Measurements from ENCODE around the gene NPR1.
"Not testable (repeated sequence)": the region's sequence is repeated elsewhere in the genome, so short reads cannot be mapped to it uniquely, and the experiment has no call there.

DNA sequence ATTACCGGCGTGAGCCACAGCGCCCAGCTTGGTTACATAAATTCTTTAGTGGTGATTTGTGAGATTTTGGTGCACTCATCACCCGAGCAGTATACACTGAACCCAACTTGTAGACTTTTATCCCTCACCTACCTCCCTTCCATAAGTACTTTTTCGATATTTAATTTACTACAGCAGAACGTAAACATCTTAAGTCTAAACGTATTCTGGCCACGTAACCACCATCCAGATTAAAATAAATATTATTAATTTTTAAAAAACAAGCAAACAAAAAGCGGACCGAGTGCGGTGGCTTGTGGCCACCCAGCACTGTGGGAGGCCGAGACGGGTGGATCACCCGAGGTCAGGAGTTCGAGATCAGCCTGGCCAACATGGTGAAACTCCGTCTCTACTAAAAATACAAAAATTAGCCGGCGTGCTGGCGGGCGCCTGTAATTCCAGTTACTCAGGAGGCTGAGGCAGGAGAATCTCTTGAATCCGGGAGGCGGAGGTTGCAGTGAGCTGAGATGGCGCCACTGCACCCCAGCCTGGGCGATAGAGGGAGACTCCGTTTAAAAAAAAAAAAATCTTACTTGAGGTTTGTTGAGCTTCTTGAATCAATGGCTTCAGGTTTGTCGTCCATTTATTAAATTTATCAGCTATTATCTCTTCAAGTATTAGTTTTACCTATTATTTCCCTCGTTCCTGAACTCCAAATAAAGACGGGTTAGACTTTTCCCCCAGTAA is 6.7 kb upstream of the NPR1 start:
- TF ChIP-seq MYC (IDR thresholded peaks at IDR 0.05; ENCODE audit: low read depth, low read length); POLR2A (IDR thresholded peaks at IDR 0.05; ENCODE audit: extremely low read depth, insufficient read length): not testable (repeated sequence)
- TF ChIP-seq, protein P1, sequence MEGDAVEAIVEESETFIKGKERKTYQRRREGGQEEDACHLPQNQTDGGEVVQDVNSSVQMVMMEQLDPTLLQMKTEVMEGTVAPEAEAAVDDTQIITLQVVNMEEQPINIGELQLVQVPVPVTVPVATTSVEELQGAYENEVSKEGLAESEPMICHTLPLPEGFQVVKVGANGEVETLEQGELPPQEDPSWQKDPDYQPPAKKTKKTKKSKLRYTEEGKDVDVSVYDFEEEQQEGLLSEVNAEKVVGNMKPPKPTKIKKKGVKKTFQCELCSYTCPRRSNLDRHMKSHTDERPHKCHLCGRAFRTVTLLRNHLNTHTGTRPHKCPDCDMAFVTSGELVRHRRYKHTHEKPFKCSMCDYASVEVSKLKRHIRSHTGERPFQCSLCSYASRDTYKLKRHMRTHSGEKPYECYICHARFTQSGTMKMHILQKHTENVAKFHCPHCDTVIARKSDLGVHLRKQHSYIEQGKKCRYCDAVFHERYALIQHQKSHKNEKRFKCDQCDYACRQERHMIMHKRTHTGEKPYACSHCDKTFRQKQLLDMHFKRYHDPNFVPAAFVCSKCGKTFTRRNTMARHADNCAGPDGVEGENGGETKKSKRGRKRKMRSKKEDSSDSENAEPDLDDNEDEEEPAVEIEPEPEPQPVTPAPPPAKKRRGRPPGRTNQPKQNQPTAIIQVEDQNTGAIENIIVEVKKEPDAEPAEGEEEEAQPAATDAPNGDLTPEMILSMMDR (IDR thresholded peaks at IDR 0.05; ENCODE audit: low read depth, low read length), result not testable (repeated sequence)
- TF ChIP-seq, protein P2, sequence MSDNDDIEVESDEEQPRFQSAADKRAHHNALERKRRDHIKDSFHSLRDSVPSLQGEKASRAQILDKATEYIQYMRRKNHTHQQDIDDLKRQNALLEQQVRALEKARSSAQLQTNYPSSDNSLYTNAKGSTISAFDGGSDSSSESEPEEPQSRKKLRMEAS (IDR thresholded peaks at IDR 0.05; ENCODE audit: low read depth, low read length), result not testable (repeated sequence)

Measured in NB4 (cell line).